A673 (cell line): Measurements from ENCODE around the gene ZNF512B. TPM values are rescaled to one million over a fixed set of nuclear protein-coding genes. Genes with fewer than 3 reads are reported as not detected.
A peak's percentile ranks its signal among the peaks of the same experiment; 100 is the strongest.

Source experiments
- BruUV-seq: library from RNA; stranded (reverse); fragments of 400-500 nt; replicated peaks from 2 replicates; lab custom pipeline; 2021; lab: Mats Ljungman, UMichigan
- CTCF ChIA-PET: fragments of 300-600 bp; sonication (Branson Sonifier 250); formaldehyde crosslinking; loops from one replicate; lab custom pipeline; 2022; ENCODE audit warnings: antibody characterized with exemption; lab: Charles Lee
- POLR2A ChIA-PET: fragments of 300-600 bp; sonication (Branson Sonifier 250); formaldehyde crosslinking; loops from one replicate; lab custom pipeline; 2022; ENCODE audit warnings: antibody characterized with exemption; ENCODE audit not compliant: low non-redundant PET; lab: Charles Lee
- DNase-seq: peaks from one replicate; pipeline ENCODE4 v3.0.0-alpha.2; 2015; ENCODE audit warnings: low spot score
- H3K27ac ChIP-seq: fragments of 200-600 bp; sonication (generic); 2 replicates; pipeline ENCODE4 v1.5.1; 2016; ENCODE audit warnings: mixed run types, low read depth, mild to moderate bottlenecking, mixed read lengths, antibody characterized with exemption, low read length; ENCODE audit not compliant: poor library complexity, severe bottlenecking
- H3K27me3 ChIP-seq: fragments of 200-600 bp; sonication (generic); replicated peaks from 2 replicates; pipeline ENCODE4 v1.6.1; 2017; ENCODE audit warnings: mixed run types, low read depth, mild to moderate bottlenecking, mixed read lengths, antibody characterized with exemption, low read length; ENCODE audit not compliant: insufficient read depth, poor library complexity
- H3K36me3 ChIP-seq: fragments of 200-600 bp; sonication (generic); 2 replicates; pipeline ENCODE4 v1.6.1; 2016; ENCODE audit warnings: mixed run types, mild to moderate bottlenecking, mixed read lengths, antibody characterized with exemption, low read length; ENCODE audit not compliant: insufficient read depth, poor library complexity, severe bottlenecking
- H3K4me1 ChIP-seq: fragments of 200-600 bp; sonication (generic); 2 replicates; pipeline ENCODE4 v1.6.1; 2017; ENCODE audit warnings: mixed run types, mild to moderate bottlenecking, mixed read lengths, antibody characterized with exemption, low read length; ENCODE audit not compliant: insufficient read depth, poor library complexity, severe bottlenecking
- H3K4me3 ChIP-seq: fragments of 200-600 bp; sonication (generic); 2 replicates; pipeline ENCODE4 v1.5.1; 2016; ENCODE audit warnings: low read depth, mixed run types, mild to moderate bottlenecking, mixed read lengths, low read length; ENCODE audit not compliant: poor library complexity, severe bottlenecking
- H3K9me3 ChIP-seq: fragments of 200-600 bp; sonication (generic); 2 replicates; pipeline ENCODE4 v1.6.1; 2016; ENCODE audit warnings: mixed run types, low read depth, mild to moderate bottlenecking, mixed read lengths, antibody characterized with exemption, low read length; ENCODE audit not compliant: poor library complexity, severe bottlenecking
- CTCF ChIP-seq: fragments of 300-800, 200-600 bp; sonication (generic); conservative IDR thresholded peaks from 2 replicates; pipeline ENCODE4 v1.5.1; 2017; ENCODE audit warnings: low read depth, mild to moderate bottlenecking, antibody characterized with exemption, low read length, moderate library complexity, mixed read lengths
- EZH2 ChIP-seq: fragments of 200-600 bp; sonication (generic); IDR thresholded peaks from 2 replicates; pipeline ENCODE4 v1.6.1; 2017; ENCODE audit warnings: borderline replicate concordance, low read depth, mild to moderate bottlenecking, mixed read lengths, antibody characterized with exemption, low read length; ENCODE audit not compliant: poor library complexity, severe bottlenecking
- intact Hi-C: fragments of 100-400 bp; cut with micrococcal nuclease; formaldehyde crosslinking; loops from one replicate; pipeline ENCODE4 v1.10.0; 2022; ENCODE audit not compliant: unreplicated experiment
- total RNA-seq: library from RNA; stranded (reverse); gene quantifications from 2 replicates; pipeline ENCODE4 v1.2.3, GENCODE V29; 2021

The ZNF512B gene
- total RNA-seq, 1 experiment from 2014 or later = 28.9 TPM

GRCh38 chr20:63934271-63935068 is 35.3 kb downstream of the ZNF512B start:
- Histone ChIP-seq H3K36me3 (peaks cover 29% of the 10 kb centered on the region), H3K9me3 (no peaks in the 10 kb centered on the region), H3K4me3 (no peak overlapping the region), H3K4me1 (no peaks in the 10 kb centered on the region), H3K27ac (no peak overlapping the region), H3K27me3 (no peaks in the 10 kb centered on the region)
- CTCF ChIA-PET = interaction anchor here (0.6 kb wide), 1 partner anchor 494 kb away, joined by 3 read pairs; no protein-coding TSS in a partner anchor
- intact Hi-C loops = no loop called here
- no peak for DNase-seq
- POLR2A ChIA-PET = no interaction called here
- BruUV-seq = no TSS peak
- peak; percentile 46 for TF ChIP-seq CTCF
- TF ChIP-seq EZH2 = no peak

- Histone ChIP-seq H3K4me3 (no peak overlapping the region), H3K27me3 (no peaks in the 10 kb centered on the region), H3K4me1 (no peaks in the 10 kb centered on the region), H3K36me3 (peaks cover 33% of the 10 kb centered on the region), H3K9me3 (no peaks in the 10 kb centered on the region), H3K27ac (no peak overlapping the region)
- CTCF ChIA-PET = no interaction called here
- POLR2A ChIA-PET = no interaction called here
- DNase-seq = no peak
- TF ChIP-seq EZH2 (no peak), CTCF (no peak)
- no TSS peak for BruUV-seq
- intact Hi-C loops = no loop called here
Measured at GRCh38 chr20:63933646-63934045, 36.1 kb downstream of the ZNF512B start.

GRCh38 chr20:63932606-63933160 is 37.0 kb downstream of the ZNF512B start:
- ChIA-PET CTCF (no interaction called here), POLR2A (no interaction called here)
- H3K9me3 ChIP-seq = no peaks in the 10 kb centered on the region
- no peak for TF ChIP-seq EZH2
- TF ChIP-seq CTCF = no peak
- no peak overlapping the region for H3K4me3 ChIP-seq
- H3K27me3 ChIP-seq = no peaks in the 10 kb centered on the region
- BruUV-seq = no TSS peak
- intact Hi-C loops = no loop called here
- no peaks in the 10 kb centered on the region for H3K4me1 ChIP-seq
- H3K36me3 ChIP-seq = peaks cover 41% of the 10 kb centered on the region
- no peak overlapping the region for H3K27ac ChIP-seq
- DNase-seq = no peak
